Liver (tissue), 9 donors: ENCODE measurements around the gene C19orf53. TPM values are rescaled to one million over a fixed set of nuclear protein-coding genes. Genes with fewer than 3 reads are reported as not detected.
A peak's percentile ranks its signal among the peaks of the same experiment; 100 is the strongest.

Experiments used
- DNase-seq: peaks from one replicate; pipeline ENCODE4 v3.0.0-alpha.2; 2017; ENCODE audit warnings: low spot score
- H3K27ac ChIP-seq, 2 donors: one replicate each; pipeline ENCODE4 v1.7.0; 2013; ENCODE audit warnings: inconsistent platforms in 2 of 2, low read length in 2 of 2, control low read depth in 1 of 2, low read depth in 1 of 2, mild to moderate bottlenecking in 1 of 2
- H3K27me3 ChIP-seq, 4 donors: one replicate each; pipeline versions ENCODE4 v1.6.1 to v1.7.0; 2013; ENCODE audit warnings: low read length in 3 of 4, inconsistent platforms in 1 of 4, mild to moderate bottlenecking in 1 of 4, moderate library complexity in 1 of 4; ENCODE audit not compliant: control insufficient read depth in 4 of 4, insufficient read depth in 4 of 4
- H3K36me3 ChIP-seq, 4 donors: one replicate each; pipeline versions ENCODE4 v1.6.1 to v1.7.0; 2013; ENCODE audit warnings: low read length in 3 of 4, mild to moderate bottlenecking in 3 of 4, low read depth in 1 of 4, moderate library complexity in 1 of 4; ENCODE audit not compliant: control insufficient read depth in 4 of 4, insufficient read depth in 3 of 4
- H3K4me1 ChIP-seq, 4 donors: one replicate each; pipeline versions ENCODE4 v1.6.1 to v1.7.0; 2013; ENCODE audit warnings: low read length in 3 of 4, mild to moderate bottlenecking in 3 of 4, moderate library complexity in 1 of 4; ENCODE audit not compliant: control insufficient read depth in 4 of 4, insufficient read depth in 4 of 4
- H3K4me3 ChIP-seq, 3 donors: one replicate each; pipeline versions ENCODE4 v1.6.1 to v1.7.0; 2013; ENCODE audit warnings: low read length in 3 of 3, control low read depth in 1 of 3, low read depth in 1 of 3, mild to moderate bottlenecking in 1 of 3
- H3K9ac ChIP-seq, 2 donors: one replicate each; pipeline ENCODE4 v1.7.0; 2013; ENCODE audit warnings: low read length in 2 of 2, mild to moderate bottlenecking in 2 of 2, moderate library complexity in 2 of 2, control low read depth in 1 of 2, low read depth in 1 of 2
- H3K9me3 ChIP-seq, 4 donors: one replicate each; pipeline versions ENCODE4 v1.6.1 to v1.7.0; 2013; ENCODE audit warnings: low read length in 3 of 4; ENCODE audit not compliant: control insufficient read depth in 4 of 4
- ATF3 ChIP-seq: IDR thresholded peaks from 2 replicates; pipeline ENCODE4 v1.6.1; 2016; ENCODE audit warnings: antibody characterized with exemption
- CTCF ChIP-seq: fragments of 150-350 bp; IDR thresholded peaks from 2 replicates; pipeline ENCODE4 v1.5.1; 2017; ENCODE audit warnings: improper control_type of control experiment, low read depth, low read length; ENCODE audit not compliant: missing input control
- EGR1 ChIP-seq, 2 donors: IDR thresholded peaks; 2 replicates each; pipeline ENCODE4 v1.6.1; 2016 to 2018; ENCODE audit warnings: antibody characterized with exemption in 2 of 2, low read depth in 2 of 2
- FOXA1 ChIP-seq: IDR thresholded peaks from 2 replicates; pipeline ENCODE4 v1.6.1; 2016; ENCODE audit warnings: antibody characterized with exemption
- FOXA2 ChIP-seq: IDR thresholded peaks from 2 replicates; pipeline ENCODE4 v1.6.1; 2016; ENCODE audit warnings: antibody characterized with exemption
- GABPA ChIP-seq, 2 donors: IDR thresholded peaks in 1 of 2; conservative IDR thresholded peaks in 1 of 2; 2 replicates each; pipeline ENCODE4 v1.6.1; 2016; ENCODE audit warnings: antibody characterized with exemption in 2 of 2, mild to moderate bottlenecking in 1 of 2, moderate library complexity in 1 of 2
- HNF4A ChIP-seq, 2 donors: conservative IDR thresholded peaks; 2 replicates each; pipeline ENCODE4 v1.6.1; 2016; ENCODE audit warnings: antibody characterized with exemption in 2 of 2, mild to moderate bottlenecking in 2 of 2
- HNF4G ChIP-seq: IDR thresholded peaks from 2 replicates; pipeline ENCODE4 v1.6.1; 2016; ENCODE audit warnings: antibody characterized with exemption
- JUND ChIP-seq, 2 donors: IDR thresholded peaks; 2 replicates each; pipeline ENCODE4 v1.6.1; 2016; ENCODE audit warnings: antibody characterized with exemption in 2 of 2
- NR2F2 ChIP-seq: IDR thresholded peaks from 2 replicates; pipeline ENCODE4 v1.6.1; 2016; ENCODE audit warnings: antibody characterized with exemption
- RAD21 ChIP-seq, 2 donors: IDR thresholded peaks; 2 replicates each; pipeline ENCODE4 v1.6.1; 2016; ENCODE audit warnings: antibody characterized with exemption in 2 of 2, mild to moderate bottlenecking in 2 of 2
- REST ChIP-seq: IDR thresholded peaks from 2 replicates; pipeline ENCODE4 v1.6.1; 2016; ENCODE audit warnings: antibody characterized with exemption, mild to moderate bottlenecking
- RXRA ChIP-seq, 2 donors: IDR thresholded peaks; 2 replicates each; pipeline ENCODE4 v1.6.1; 2017 to 2018; ENCODE audit warnings: antibody characterized with exemption in 2 of 2, mild to moderate bottlenecking in 1 of 2
- YY1 ChIP-seq: IDR thresholded peaks from 2 replicates; pipeline ENCODE4 v1.6.1; 2016; ENCODE audit warnings: antibody characterized with exemption, mild to moderate bottlenecking
- WGBS: extraction: QIAGEN DNeasy Blood & Tissue Kit; methylation state at CpG from one replicate; pipeline ENCODE4 v1.1.7; 2013; 5-methylcytosine and 5-hydroxymethylcytosine counted together
- polyA plus RNA-seq, 2 donors: library from polyadenylated mRNA; stranded (reverse) in 1 of 2; unstranded in 1 of 2; fragments of 200-250 nt in 1 of 2; fragments of >200 nt in 1 of 2; fragmentation: Nextera tagmentation in 1 of 2; extraction: Ambion mirVana in 1 of 2; gene quantifications; one replicate each; pipeline versions ENCODE4 v1.2.1 to v1.2.3, GENCODE V29; 2013 to 2015
- total RNA-seq, 2 donors: library from RNA; depleted of rRNA; stranded (reverse); fragments of >200 nt; gene quantifications; one replicate each; pipeline ENCODE4 v1.2.3, GENCODE V29; 2014
- TF ChIP-seq, protein P1 (sequence below): IDR thresholded peaks from 2 replicates; pipeline ENCODE4 v1.6.1; 2016; ENCODE audit warnings: antibody characterized with exemption
- donor health status: healthy.
- donor health status: healthy.
- donor health status: healthy.
- donor health status: healthy.
- donor health status: healthy.

The C19orf53 gene
- total and polyA plus RNA-seq, 4 donors = 18.5 to 88.5 (median 59.5) TPM

DNA sequence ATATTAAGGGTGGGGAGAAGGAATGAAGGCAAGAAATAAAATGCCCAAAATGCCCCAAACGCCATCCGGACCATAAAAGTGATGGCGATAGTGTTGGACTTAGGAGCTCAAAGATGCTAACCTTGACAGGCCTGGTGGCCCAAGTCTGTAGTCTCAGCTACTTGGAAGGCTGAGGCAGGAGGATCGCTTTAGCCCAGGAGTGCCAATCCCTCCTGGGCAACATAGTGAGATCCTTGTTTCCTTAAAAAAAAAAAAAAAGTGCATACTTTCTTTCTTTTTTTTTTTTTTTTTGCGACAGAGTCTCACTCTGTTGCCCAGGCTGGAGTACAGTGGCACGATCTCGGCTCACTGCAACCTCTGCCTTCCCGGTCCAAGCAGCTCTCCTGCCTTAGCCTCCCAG is 41.9 kb upstream of the C19orf53 start:
- WGBS = 92% methylated on average over 8 of the region's 8 CpGs
- peak overlapping the region in 1 of 3 donors; percentile 70 for H3K4me3 ChIP-seq
- peaks cover 3 to 14% (median 9%) of the 10 kb centered on the region in 4 donors for H3K4me1 ChIP-seq
- no peaks in the 10 kb centered on the region for H3K27me3 ChIP-seq
- no peak overlapping the region for H3K27ac ChIP-seq
- no peak for DNase-seq
- H3K36me3 ChIP-seq = no peaks in the 10 kb centered on the region
- peak overlapping the region; percentile 40 to 97 for H3K9ac ChIP-seq
- no peaks in the 10 kb centered on the region for H3K9me3 ChIP-seq
- TF ChIP-seq CTCF = no peak
- TF ChIP-seq RAD21 (IDR thresholded peaks at IDR 0.05) = no peak
- TF ChIP-seq, protein P1, sequence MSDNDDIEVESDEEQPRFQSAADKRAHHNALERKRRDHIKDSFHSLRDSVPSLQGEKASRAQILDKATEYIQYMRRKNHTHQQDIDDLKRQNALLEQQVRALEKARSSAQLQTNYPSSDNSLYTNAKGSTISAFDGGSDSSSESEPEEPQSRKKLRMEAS = no peak
- no peak for TF ChIP-seq HNF4G
- no peak for TF ChIP-seq JUND (IDR thresholded peaks at IDR 0.05)
- TF ChIP-seq HNF4A (conservative IDR thresholded peaks at IDR 0.05) = no peak

DNA sequence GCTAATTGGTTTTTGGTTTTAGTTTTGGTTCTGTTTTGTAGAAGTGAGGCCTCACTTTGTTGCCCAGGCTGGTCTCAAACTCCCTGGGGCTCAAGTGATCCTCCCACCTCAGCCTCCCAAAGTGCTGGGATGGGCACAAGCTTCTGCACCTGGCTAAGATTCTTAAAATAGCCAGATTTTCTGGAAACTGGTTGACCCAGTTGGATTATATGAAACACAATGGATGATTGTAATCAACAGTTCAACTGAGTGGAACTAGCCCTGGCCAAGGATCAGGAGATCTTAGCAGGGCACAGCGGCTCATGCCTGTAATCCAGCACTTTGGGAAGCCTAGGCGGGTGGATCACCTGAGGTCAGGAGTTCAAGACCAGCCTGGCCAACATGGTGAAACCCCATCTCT is 39.5 kb upstream of the C19orf53 start:
- H3K36me3 ChIP-seq = no peaks in the 10 kb centered on the region
- DNase-seq = no peak
- no peak overlapping the region for H3K27ac ChIP-seq
- H3K27me3 ChIP-seq = no peaks in the 10 kb centered on the region
- H3K4me1 ChIP-seq = peaks cover 3 to 14% (median 9%) of the 10 kb centered on the region in 4 donors
- no peak overlapping the region for H3K9ac ChIP-seq
- H3K4me3 ChIP-seq = no peak overlapping the region
- no peak for TF ChIP-seq REST
- TF ChIP-seq, protein P1 = no peak
- TF ChIP-seq EGR1 (IDR thresholded peaks at IDR 0.05; ENCODE audit: low read depth in 2 of 2) = no peak
- whole genome bisulfite sequencing = 96% methylated on average over 2 of the region's 2 CpGs
- H3K9me3 ChIP-seq = no peaks in the 10 kb centered on the region

DNA sequence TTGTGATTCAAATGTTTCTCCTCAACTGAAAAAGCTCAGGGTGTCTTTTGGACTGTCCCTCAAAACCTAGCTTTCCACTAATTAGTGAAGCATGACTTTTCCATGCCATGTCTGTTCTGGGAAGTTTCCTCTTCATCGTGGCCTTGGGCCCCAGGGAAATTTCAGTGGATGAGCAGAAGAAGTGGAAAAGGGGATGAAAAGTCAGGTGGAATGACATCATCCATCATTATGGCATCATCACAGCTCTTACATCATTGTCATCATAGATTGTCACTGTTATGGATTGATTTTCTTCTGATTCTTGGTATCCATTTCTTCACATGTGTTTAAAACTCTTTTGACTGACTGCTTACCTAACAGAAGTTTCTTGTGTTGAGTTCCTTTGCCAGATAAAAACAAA is 36.2 kb upstream of the C19orf53 start:
- Histone ChIP-seq H3K4me1 (no peaks in the 10 kb centered on the region), H3K9ac (no peak overlapping the region), H3K4me3 (no peak overlapping the region), H3K36me3 (no peaks in the 10 kb centered on the region), H3K27me3 (no peaks in the 10 kb centered on the region), H3K27ac (no peak overlapping the region), H3K9me3 (no peaks in the 10 kb centered on the region)
- 94% methylated on average over 1 of the region's 1 CpG for WGBS
- no peak for DNase-seq
- no peak for TF ChIP-seq RAD21 (IDR thresholded peaks at IDR 0.05)
- no peak for TF ChIP-seq GABPA (IDR thresholded peaks at IDR 0.05 in 1 of 2, conservative IDR thresholded peaks at IDR 0.05 in 1 of 2)
- no peak for TF ChIP-seq NR2F2
- no peak for TF ChIP-seq YY1
- no peak for TF ChIP-seq HNF4G
- no peak for TF ChIP-seq HNF4A (conservative IDR thresholded peaks at IDR 0.05)
- no peak for TF ChIP-seq ATF3
- no peak for TF ChIP-seq FOXA1
- TF ChIP-seq RXRA (IDR thresholded peaks at IDR 0.05) = no peak
- no peak for TF ChIP-seq CTCF
- TF ChIP-seq FOXA2 = no peak
- no peak for TF ChIP-seq JUND (IDR thresholded peaks at IDR 0.05)
- TF ChIP-seq, protein P1 = no peak
- no peak for TF ChIP-seq REST
